ENCODE results near the gene ARHGAP1.

DNA sequence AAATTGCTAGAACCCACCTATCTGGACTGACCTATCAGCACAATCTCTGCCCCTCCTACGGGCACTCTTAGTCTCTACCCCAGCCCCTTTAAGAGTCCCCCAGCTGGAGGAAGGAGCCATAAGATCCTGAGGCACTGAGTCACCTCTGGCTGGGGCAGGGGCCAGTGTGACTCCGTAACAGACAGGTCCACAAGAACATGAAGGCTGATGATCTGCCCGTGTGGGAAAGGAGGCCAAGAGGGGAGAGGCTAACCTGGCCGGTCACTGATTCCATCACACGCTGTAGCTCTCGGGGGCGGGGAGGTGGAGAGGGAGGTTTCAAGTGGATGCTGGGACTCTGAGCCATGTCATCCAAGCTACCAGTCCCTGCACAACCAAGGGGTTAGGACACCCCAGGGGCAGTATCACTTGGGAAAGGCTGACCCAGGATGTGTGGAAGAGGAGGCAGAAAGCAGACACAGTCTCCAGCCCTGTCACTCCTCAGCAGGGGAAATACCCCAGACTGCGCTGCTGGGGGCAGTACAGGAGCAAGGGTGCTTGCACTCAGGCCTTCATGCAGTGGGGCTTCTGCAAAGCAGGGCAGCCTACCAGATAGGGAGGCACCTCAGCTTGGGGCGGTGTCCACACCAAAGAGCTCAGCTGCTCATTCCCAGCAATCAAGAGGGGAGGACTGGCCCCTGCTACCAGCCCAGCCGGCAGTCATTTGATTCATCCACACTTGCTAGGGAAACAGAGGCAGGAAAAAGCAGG, 22.3 kb downstream of the ARHGAP1 start:
- TF ChIP-seq POLR2AphosphoS5 (IDR thresholded peaks at IDR 0.05; ENCODE audit: borderline replicate concordance, low read depth, low read length) (no peak), EZH2 (IDR thresholded peaks at IDR 0.05) (no peak)

Measured in SK-N-MC (cell line).